Osteoblast (primary cell): Measurements from ENCODE around the gene RASSF7. TPM values are rescaled to one million over a fixed set of nuclear protein-coding genes. Genes with fewer than 3 reads are reported as not detected.

Experiments
- DNase-seq: peaks from one replicate; pipeline ENCODE4 v3.0.0; 2011; ENCODE audit warnings: low spot score, mixed read lengths; ENCODE audit not compliant: insufficient read length; ENCODE audit errors: missing footprints
- H2AFZ ChIP-seq: 2 replicates; pipeline ENCODE4 v1.6.0; 2011; ENCODE audit warnings: mild to moderate bottlenecking, low read length
- H3K27ac ChIP-seq: 2 replicates; pipeline ENCODE4 v1.5.1; 2011; ENCODE audit warnings: mild to moderate bottlenecking, low read depth, low read length, moderate library complexity
- H3K27me3 ChIP-seq: 2 replicates; pipeline ENCODE4 v1.6.0; 2012; ENCODE audit warnings: mild to moderate bottlenecking, control low read depth, inconsistent platforms, low read length, moderate library complexity; ENCODE audit not compliant: insufficient read depth
- H3K36me3 ChIP-seq: 2 replicates; pipeline ENCODE4 v1.5.1; 2011; ENCODE audit warnings: mild to moderate bottlenecking, low read length, control low read depth, moderate library complexity; ENCODE audit not compliant: insufficient read depth
- H3K4me1 ChIP-seq: 2 replicates; pipeline ENCODE4 v1.5.1; 2011; ENCODE audit warnings: mild to moderate bottlenecking, low read length, control low read depth, moderate library complexity; ENCODE audit not compliant: insufficient read depth
- H3K4me2 ChIP-seq: 2 replicates; pipeline ENCODE4 v1.6.0; 2011; ENCODE audit warnings: mild to moderate bottlenecking, low read length; ENCODE audit not compliant: insufficient read depth
- H3K4me3 ChIP-seq: fragments of 200-600 bp; sonication (generic); 3 replicates; pipeline ENCODE4 v1.5.1; 2012; ENCODE audit warnings: mild to moderate bottlenecking, low read length, inconsistent platforms; ENCODE audit not compliant: insufficient read depth
- H3K79me2 ChIP-seq: 2 replicates; pipeline ENCODE4 v1.6.0; 2012; ENCODE audit warnings: mild to moderate bottlenecking, low read length, control low read depth, inconsistent platforms; ENCODE audit not compliant: insufficient read depth
- H3K9me3 ChIP-seq: 2 replicates; pipeline ENCODE4 v1.5.1; 2011; ENCODE audit warnings: low read depth, low read length, control low read depth
- H4K20me1 ChIP-seq: 2 replicates; pipeline ENCODE4 v1.6.0; 2012; ENCODE audit warnings: mild to moderate bottlenecking, low read length, control low read depth; ENCODE audit not compliant: insufficient read depth
- CTCF ChIP-seq: IDR thresholded peaks from 2 replicates; pipeline ENCODE4 v1.5.1; 2011; ENCODE audit warnings: mild to moderate bottlenecking, low read depth, low read length, moderate library complexity; ENCODE audit errors: extremely low read depth
- total RNA-seq: library from RNA; depleted of rRNA; stranded (reverse); fragments of >200 nt; gene quantifications from 2 replicates; pipeline ENCODE4 v1.2.3, GENCODE V29; 2012

Gene RASSF7
- total RNA-seq, 1 donor, result 6.2 TPM

- no peak overlapping the region for H2AFZ ChIP-seq
- H3K4me3 ChIP-seq, result no peak overlapping the region
- no peak for TF ChIP-seq CTCF
- no peaks in the 10 kb centered on the region for H3K79me2 ChIP-seq
- H3K4me2 ChIP-seq, result no peak overlapping the region
- no peaks in the 10 kb centered on the region for H4K20me1 ChIP-seq
- no peaks in the 10 kb centered on the region for H3K9me3 ChIP-seq
- H3K27ac ChIP-seq, result no peak overlapping the region
- H3K27me3 ChIP-seq, result no peaks in the 10 kb centered on the region
- peaks cover 13% of the 10 kb centered on the region for H3K4me1 ChIP-seq
- H3K36me3 ChIP-seq, result no peaks in the 10 kb centered on the region
- DNase-seq, result peak; percentile 87
Measured at GRCh38 chr11:539971-540481, 20.7 kb upstream of the RASSF7 start.

- Histone ChIP-seq H3K27ac (no peak overlapping the region), H3K9me3 (no peaks in the 10 kb centered on the region), H2AFZ (no peak overlapping the region), H3K27me3 (no peaks in the 10 kb centered on the region), H3K4me1 (peaks cover 13% of the 10 kb centered on the region), H3K36me3 (no peaks in the 10 kb centered on the region), H3K4me3 (no peak overlapping the region), H3K79me2 (no peaks in the 10 kb centered on the region), H4K20me1 (no peaks in the 10 kb centered on the region), H3K4me2 (no peak overlapping the region)
- no peak for TF ChIP-seq CTCF
- peak; percentile 80 for DNase-seq
Measured at GRCh38 chr11:540583-541432, 20.0 kb upstream of the RASSF7 start.

GRCh38 chr11:541433-541885, 19.3 kb upstream of the RASSF7 start:
- H3K4me3 ChIP-seq, result no peak overlapping the region
- peak; percentile 89 for DNase-seq
- H3K4me2 ChIP-seq, result no peak overlapping the region
- no peaks in the 10 kb centered on the region for H3K79me2 ChIP-seq
- no peak overlapping the region for H2AFZ ChIP-seq
- H3K9me3 ChIP-seq, result no peaks in the 10 kb centered on the region
- peaks cover 8% of the 10 kb centered on the region for H3K4me1 ChIP-seq
- H3K27ac ChIP-seq, result no peak overlapping the region
- H3K27me3 ChIP-seq, result no peaks in the 10 kb centered on the region
- no peaks in the 10 kb centered on the region for H3K36me3 ChIP-seq
- TF ChIP-seq CTCF, result no peak
- no peaks in the 10 kb centered on the region for H4K20me1 ChIP-seq

GRCh38 chr11:544817-545166, 16.0 kb upstream of the RASSF7 start:
- Histone ChIP-seq H3K4me1 (no peaks in the 10 kb centered on the region), H3K27ac (no peak overlapping the region), H3K4me2 (no peak overlapping the region), H3K36me3 (no peaks in the 10 kb centered on the region), H3K27me3 (no peaks in the 10 kb centered on the region), H4K20me1 (no peaks in the 10 kb centered on the region), H2AFZ (no peak overlapping the region), H3K79me2 (no peaks in the 10 kb centered on the region), H3K4me3 (no peak overlapping the region), H3K9me3 (no peaks in the 10 kb centered on the region)
- TF ChIP-seq CTCF, result no peak
- DNase-seq, result peak; percentile 59
